HCT116 (cell line): ENCODE data around the gene YKT6. TPM values are rescaled to one million over a fixed set of nuclear protein-coding genes. Genes with fewer than 3 reads are reported as not detected.

ENCODE experiments used
- ATAC-seq: fragments of 200-7000 bp; cut with Tn5 transposase; 2 replicates; pipeline ENCODE4 v1.9.1; 2020; ENCODE audit warnings: mild to moderate bottlenecking, moderate library complexity
- BruUV-seq: library from RNA; stranded (reverse); fragments of 400-500 nt; replicated peaks from 2 replicates; lab custom pipeline; 2021; lab: Mats Ljungman, UMichigan
- CTCF ChIA-PET: fragments of 300-600 bp; sonication (Branson Sonifier 250); formaldehyde crosslinking; loops from one replicate; lab custom pipeline; 2021; ENCODE audit warnings: antibody characterized with exemption; lab: Charles Lee
- POLR2A ChIA-PET: fragments of 300-600, 350-600 bp; sonication (Branson Sonifier 250); formaldehyde crosslinking; loops from one replicate; lab custom pipeline; 2021; ENCODE audit warnings: antibody characterized with exemption; lab: Charles Lee
- RAD21 ChIA-PET, 2 experiments: fragments of 300-600 bp; sonication (Branson Sonifier 250); formaldehyde crosslinking; loops; one replicate each; lab custom pipeline; 2023; ENCODE audit warnings: low total read pairs in 2 of 2; ENCODE audit not compliant: uncharacterized antibody in 2 of 2, unreplicated experiment in 2 of 2, low non-redundant PET in 1 of 2; lab: Charles Lee
- DNase-seq: peaks from one replicate; pipeline ENCODE4 v3.0.0-alpha.2; 2010; ENCODE audit warnings: low read depth, low spot score
- H2AFZ ChIP-seq: fragments of 200-600 bp; shearing (Covaris generic), sonication (generic); 2 replicates; pipeline ENCODE4 v1.6.1; 2017; ENCODE audit warnings: low read depth, mixed run types, mixed read lengths, antibody characterized with exemption, low read length; ENCODE audit not compliant: poor library complexity, severe bottlenecking
- H3K27ac ChIP-seq: 2 replicates; pipeline ENCODE4 v1.5.1; 2012; ENCODE audit warnings: low read depth, low read length
- H3K27me3 ChIP-seq: fragments of 200-600 bp; sonication (generic); 2 replicates; pipeline ENCODE4 v1.6.1; 2016; ENCODE audit warnings: mixed run types, low read length, mixed read lengths; ENCODE audit not compliant: insufficient read depth
- H3K36me3 ChIP-seq, 2 experiments: fragments of 200-500 bp in 1 of 2; fragments of 200-600 bp in 1 of 2; sonication (Bioruptor generic) in 1 of 2; sonication (generic) in 1 of 2; 2 replicates each; pipeline versions ENCODE4 v1.5.1 to v1.6.1; 2014 to 2016; ENCODE audit warnings: low read length in 2 of 2, inconsistent platforms in 1 of 2, mixed read lengths in 1 of 2, mixed run types in 1 of 2; ENCODE audit not compliant: insufficient read depth in 2 of 2, control insufficient read depth in 1 of 2
- H3K4me1 ChIP-seq, 2 experiments: fragments of 200-600 bp in 1 of 2; sonication (generic) in 1 of 2; 2 replicates each; pipeline versions ENCODE4 v1.5.1 to v1.6.1; 2012 to 2017; ENCODE audit warnings: low read length in 2 of 2, inconsistent platforms in 1 of 2, mild to moderate bottlenecking in 1 of 2, mixed read lengths in 1 of 2, mixed run types in 1 of 2, moderate library complexity in 1 of 2; ENCODE audit not compliant: insufficient read depth in 2 of 2, control insufficient read depth in 1 of 2
- H3K4me2 ChIP-seq: fragments of 200-600 bp; sonication (generic); 2 replicates; pipeline ENCODE4 v1.6.1; 2017; ENCODE audit warnings: mixed run types, low read length, mixed read lengths
- H3K4me3 ChIP-seq, 2 experiments: fragments of 200-600 bp in 1 of 2; sonication (generic) in 1 of 2; replicated peaks in 1 of 2; 2 replicates each; pipeline ENCODE4 v1.5.1; 2011 to 2016; ENCODE audit warnings: low read length in 2 of 2, control low read depth in 1 of 2, low read depth in 1 of 2, mild to moderate bottlenecking in 1 of 2, mixed read lengths in 1 of 2, mixed run types in 1 of 2
- H3K79me2 ChIP-seq: fragments of 200-600 bp; sonication (generic); 2 replicates; pipeline ENCODE4 v1.6.1; 2017; ENCODE audit warnings: mild to moderate bottlenecking, mixed run types, low read length, moderate library complexity, mixed read lengths; ENCODE audit not compliant: insufficient read depth
- H3K9ac ChIP-seq: fragments of 200-600 bp; sonication (generic); 2 replicates; pipeline ENCODE4 v1.6.1; 2016; ENCODE audit warnings: low read length, mixed read lengths
- H3K9me2 ChIP-seq: fragments of 200-600 bp; sonication (generic), shearing (Covaris generic); 2 replicates; pipeline ENCODE4 v1.6.1; 2017; ENCODE audit warnings: mixed run types, mild to moderate bottlenecking, moderate library complexity; ENCODE audit not compliant: insufficient read depth
- H3K9me3 ChIP-seq, 2 experiments: fragments of 200-500 bp in 1 of 2; fragments of 200-600 bp in 1 of 2; sonication (Bioruptor generic) in 1 of 2; sonication (generic) in 1 of 2; 2 replicates each; pipeline ENCODE4 v1.6.1; 2014 to 2017; ENCODE audit warnings: low read length in 2 of 2, mixed read lengths in 2 of 2, inconsistent platforms in 1 of 2, low read depth in 1 of 2, mild to moderate bottlenecking in 1 of 2, mixed run types in 1 of 2, moderate library complexity in 1 of 2; ENCODE audit not compliant: control insufficient read depth in 1 of 2, insufficient read depth in 1 of 2
- H4K20me1 ChIP-seq: fragments of 200-600 bp; sonication (generic), shearing (Covaris generic); 2 replicates; pipeline ENCODE4 v1.6.1; 2017; ENCODE audit warnings: mixed run types, mild to moderate bottlenecking, moderate library complexity; ENCODE audit not compliant: insufficient read depth
- CEBPB ChIP-seq: IDR thresholded peaks from 2 replicates; pipeline ENCODE4 v1.6.1; 2012; ENCODE audit warnings: low read depth
- EGR1 ChIP-seq: IDR thresholded peaks from 2 replicates; pipeline ENCODE4 v1.6.1; 2012; ENCODE audit warnings: low read depth
- ELF1 ChIP-seq: IDR thresholded peaks from 2 replicates; pipeline ENCODE4 v1.6.1; 2012; ENCODE audit warnings: low read depth, borderline replicate concordance
- EZH2phosphoT487 ChIP-seq: fragments of 200-600 bp; IDR thresholded peaks from 2 replicates; pipeline ENCODE4 v1.6.1; 2018; ENCODE audit warnings: antibody characterized with exemption, borderline replicate concordance
- JUND ChIP-seq: IDR thresholded peaks from 2 replicates; pipeline ENCODE4 v1.6.1; 2012
- POLR2A ChIP-seq: IDR thresholded peaks from 2 replicates; pipeline ENCODE4 v1.7.0; 2011; ENCODE audit warnings: borderline replicate concordance; ENCODE audit not compliant: insufficient read depth, insufficient read length; ENCODE audit errors: extremely low read depth
- REST ChIP-seq: IDR thresholded peaks from 2 replicates; pipeline ENCODE4 v1.6.1; 2012; ENCODE audit warnings: low read depth
- SIN3A ChIP-seq: IDR thresholded peaks from 2 replicates; pipeline ENCODE4 v1.6.1; 2012; ENCODE audit warnings: low read depth
- SRF ChIP-seq: IDR thresholded peaks from 2 replicates; pipeline ENCODE4 v1.6.1; 2012; ENCODE audit warnings: low read depth
- ZNF274 ChIP-seq: fragments of 200-500 bp; sonication (Bioruptor generic); IDR thresholded peaks from 2 replicates; pipeline ENCODE4 v1.6.1; 2014; ENCODE audit warnings: mild to moderate bottlenecking, low read depth, low read length, inconsistent platforms
- intact Hi-C: fragments of 100-400 bp; cut with micrococcal nuclease; formaldehyde crosslinking; loops from 2 replicates; pipeline ENCODE4 v1.10.0; 2022
- total RNA-seq: library from RNA; stranded (reverse); gene quantifications from one replicate; pipeline ENCODE4 v1.2.1, GENCODE V29; 2021; ENCODE audit not compliant: unreplicated experiment
- TF ChIP-seq, protein P1 (sequence below), 3 experiments: fragments of 200-600 bp in 1 of 3; sonication (generic) in 1 of 3; IDR thresholded peaks in 2 of 3; conservative IDR thresholded peaks in 1 of 3; 2 replicates each; pipeline ENCODE4 v1.5.1; 2012 to 2017; ENCODE audit warnings: low read depth in 2 of 3, low read length in 2 of 3, antibody characterized with exemption in 1 of 3, borderline replicate concordance in 1 of 3, control low read depth in 1 of 3, mild to moderate bottlenecking in 1 of 3, mixed read lengths in 1 of 3, mixed run types in 1 of 3, moderate library complexity in 1 of 3; ENCODE audit not compliant: insufficient read depth in 1 of 3

YKT6 gene
- total RNA-seq, 1 experiment from 2014 or later = 84.8 TPM

- ATAC-seq (no peak), DNase-seq (no peak)
- Histone ChIP-seq H3K9ac (no peak overlapping the region), H3K9me2 (no peaks in the 10 kb centered on the region), H3K79me2 (no peaks in the 10 kb centered on the region; the same call in 1 of the 2 replicates), H4K20me1 (no peaks in the 10 kb centered on the region), H2AFZ (no peak overlapping the region), H3K4me1 (no peaks in the 10 kb centered on the region), H3K36me3 (peaks cover 35 to 36% of the 10 kb centered on the region in 2 experiments), H3K9me3 (no peaks in the 10 kb centered on the region), H3K4me2 (no peak overlapping the region), H3K27me3 (no peaks in the 10 kb centered on the region), H3K27ac (no peak overlapping the region), H3K4me3 (no peak overlapping the region)
- ChIA-PET RAD21 (no interaction called here), POLR2A (no interaction called here), CTCF (no interaction called here)
- no peak for TF ChIP-seq SRF
- intact Hi-C loops = no loop called here
- TSS peak; percentile 19 for BruUV-seq
Observed at GRCh38 chr7:44212581-44213184, 11.9 kb downstream of the YKT6 start.

DNA sequence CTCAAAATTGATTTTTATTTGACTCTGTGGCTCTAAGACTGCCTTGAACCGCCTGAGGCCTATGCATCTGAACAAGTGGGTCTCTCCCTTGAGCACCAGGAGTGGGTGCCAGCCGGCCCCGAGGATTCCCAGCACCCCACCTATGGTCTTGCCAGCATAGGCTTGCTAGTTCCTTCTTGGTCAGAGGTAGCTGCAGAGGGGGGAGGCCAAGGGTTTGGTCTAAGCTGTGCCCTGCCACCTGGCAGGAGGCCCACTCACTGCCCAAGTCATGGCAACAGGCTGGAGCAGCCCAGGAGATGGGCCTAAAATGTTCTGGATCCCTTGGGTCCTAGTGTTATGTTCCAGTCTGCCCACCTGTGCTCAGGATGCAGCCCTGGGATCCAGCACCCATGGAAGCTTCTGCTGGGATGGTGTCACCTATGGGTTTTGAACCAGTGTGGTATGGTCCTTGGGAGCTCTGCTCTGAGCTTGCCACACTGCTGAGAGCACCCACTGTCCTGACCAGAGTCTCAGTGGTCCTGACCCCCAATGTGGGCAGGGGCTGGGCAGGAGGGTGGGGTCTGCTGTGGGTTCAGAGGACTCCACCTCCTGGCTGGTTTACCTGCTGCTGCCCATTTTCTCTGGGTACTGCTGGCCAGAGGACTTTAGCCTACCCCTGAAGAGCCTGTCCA, 12.6 kb downstream of the YKT6 start:
- Histone ChIP-seq H3K36me3 (peaks cover 30 to 33% of the 10 kb centered on the region in 2 experiments), H3K9ac (no peak overlapping the region), H3K79me2 (no peaks in the 10 kb centered on the region; the same call in 1 of the 2 replicates), H3K4me1 (no peaks in the 10 kb centered on the region), H3K27ac (no peak overlapping the region), H4K20me1 (no peaks in the 10 kb centered on the region), H3K9me2 (no peaks in the 10 kb centered on the region), H3K4me3 (no peak overlapping the region), H2AFZ (no peak overlapping the region), H3K27me3 (no peaks in the 10 kb centered on the region), H3K9me3 (no peaks in the 10 kb centered on the region), H3K4me2 (no peak overlapping the region)
- RAD21 ChIA-PET = no interaction called here
- CTCF ChIA-PET = no interaction called here
- DNase-seq (no peak), ATAC-seq (no peak)
- BruUV-seq = no TSS peak
- POLR2A ChIA-PET = no interaction called here
- intact Hi-C loops = no loop called here
- no peak for TF ChIP-seq CEBPB
- TF ChIP-seq JUND = no peak
- no peak for TF ChIP-seq EZH2phosphoT487
- no peak for TF ChIP-seq EGR1
- no peak for TF ChIP-seq ZNF274
- TF ChIP-seq REST = no peak
- no peak for TF ChIP-seq ELF1
- TF ChIP-seq SIN3A = no peak
- no peak for TF ChIP-seq POLR2A
- TF ChIP-seq, protein P1, sequence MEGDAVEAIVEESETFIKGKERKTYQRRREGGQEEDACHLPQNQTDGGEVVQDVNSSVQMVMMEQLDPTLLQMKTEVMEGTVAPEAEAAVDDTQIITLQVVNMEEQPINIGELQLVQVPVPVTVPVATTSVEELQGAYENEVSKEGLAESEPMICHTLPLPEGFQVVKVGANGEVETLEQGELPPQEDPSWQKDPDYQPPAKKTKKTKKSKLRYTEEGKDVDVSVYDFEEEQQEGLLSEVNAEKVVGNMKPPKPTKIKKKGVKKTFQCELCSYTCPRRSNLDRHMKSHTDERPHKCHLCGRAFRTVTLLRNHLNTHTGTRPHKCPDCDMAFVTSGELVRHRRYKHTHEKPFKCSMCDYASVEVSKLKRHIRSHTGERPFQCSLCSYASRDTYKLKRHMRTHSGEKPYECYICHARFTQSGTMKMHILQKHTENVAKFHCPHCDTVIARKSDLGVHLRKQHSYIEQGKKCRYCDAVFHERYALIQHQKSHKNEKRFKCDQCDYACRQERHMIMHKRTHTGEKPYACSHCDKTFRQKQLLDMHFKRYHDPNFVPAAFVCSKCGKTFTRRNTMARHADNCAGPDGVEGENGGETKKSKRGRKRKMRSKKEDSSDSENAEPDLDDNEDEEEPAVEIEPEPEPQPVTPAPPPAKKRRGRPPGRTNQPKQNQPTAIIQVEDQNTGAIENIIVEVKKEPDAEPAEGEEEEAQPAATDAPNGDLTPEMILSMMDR (IDR thresholded peaks at IDR 0.05 in 2 of 3, conservative IDR thresholded peaks at IDR 0.05 in 1 of 3; ENCODE audit: borderline replicate concordance in 1 of 3, insufficient read depth in 1 of 3, low read depth in 2 of 3, low read length in 2 of 3) = no peak
